ENCODE data around the gene GON4L.
A peak's percentile ranks its signal among the peaks of the same experiment; 100 is the strongest.
"Not testable (repeated sequence)": the region's sequence is repeated elsewhere in the genome, so short reads cannot be mapped to it uniquely, and the experiment has no call there.

GON4L gene

GRCh38 chr1:155873860-155874259 is 16.8 kb upstream of the GON4L start:
- no peak for DNase-seq

GRCh38 chr1:155872527-155872926 is 15.5 kb upstream of the GON4L start:
- no peak for DNase-seq

- no peak for DNase-seq
Measured at GRCh38 chr1:155871390-155871789, 14.4 kb upstream of the GON4L start.

- no peak for DNase-seq
Measured at GRCh38 chr1:155867766-155868165, 10.8 kb upstream of the GON4L start.

- DNase-seq: no peak
Measured at GRCh38 chr1:155864393-155864792, 7.4 kb upstream of the GON4L start.

- DNase-seq: no peak
Measured at GRCh38 chr1:155861896-155862295, 4.9 kb upstream of the GON4L start.

- DNase-seq: no peak
Measured at GRCh38 chr1:155860970-155861510, 4.0 kb upstream of the GON4L start.

GRCh38 chr1:155859881-155860871 is 3.2 kb upstream of the GON4L start:
- peak; percentile 29 for DNase-seq

- DNase-seq: peak; percentile 92
Measured at GRCh38 chr1:155859234-155859829, 2.3 kb upstream of the GON4L start, which contains the start of gene SYT11. SYT11 (plus strand) TSS chr1:155859567; CDS start chr1:155859762, 195 bp downstream.

GRCh38 chr1:155858800-155859233 is 1.8 kb upstream of the GON4L start:
- DNase-seq: no peak

GRCh38 chr1:155856257-155856974 is 598 bp downstream of the GON4L start:
- no peak for DNase-seq

- DNase-seq: no peak
Measured at GRCh38 chr1:155850345-155850744, 6.7 kb downstream of the GON4L start.

- no peak for DNase-seq
Measured at GRCh38 chr1:155847823-155848529, 9.0 kb downstream of the GON4L start.

GRCh38 chr1:155844860-155845421 is 12.1 kb downstream of the GON4L start:
- DNase-seq: no peak

- DNase-seq: no peak
Measured at GRCh38 chr1:155840386-155840785, 16.6 kb downstream of the GON4L start.

- DNase-seq: no peak
Measured at GRCh38 chr1:155835548-155835947, 21.5 kb downstream of the GON4L start.

GRCh38 chr1:155834927-155835399 is 22.1 kb downstream of the GON4L start:
- not testable (repeated sequence) for DNase-seq

GRCh38 chr1:155834296-155834926 is 22.6 kb downstream of the GON4L start:
- no peak for DNase-seq

GRCh38 chr1:155833665-155834295 is 23.2 kb downstream of the GON4L start:
- no peak for DNase-seq

GRCh38 chr1:155831279-155831976 is 25.6 kb downstream of the GON4L start:
- DNase-seq: no peak
